Measurements from ENCODE around the gene ALKBH3.

DNA sequence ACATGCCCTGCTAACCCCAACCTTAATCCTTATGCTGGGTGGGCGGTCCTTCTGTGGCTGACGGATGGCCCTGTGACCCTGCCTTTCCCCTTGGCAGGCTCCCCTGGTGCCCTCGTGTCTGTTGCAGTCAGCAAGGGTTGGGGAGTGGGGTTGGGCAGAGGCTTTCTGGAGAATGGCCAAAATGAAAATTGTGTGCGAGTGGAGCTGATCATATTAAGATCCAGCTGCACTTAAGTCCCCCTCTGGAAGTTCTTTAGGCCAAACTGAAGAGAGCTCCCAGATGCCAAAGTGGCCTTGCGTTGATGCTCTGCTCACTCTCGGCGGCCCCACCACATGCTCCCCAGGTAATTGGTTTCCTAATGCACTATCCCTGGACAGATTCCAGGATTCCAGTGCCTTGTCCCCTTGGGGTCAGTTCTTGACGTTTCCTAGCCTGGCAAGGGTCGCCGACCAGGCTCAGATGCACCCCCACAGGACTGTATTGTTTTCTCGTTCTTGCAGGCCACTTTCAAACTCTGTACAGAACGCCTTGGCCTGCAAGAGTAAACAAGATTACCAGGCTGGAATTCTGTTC, 45.4 kb downstream of the ALKBH3 start:
- no peak for TF ChIP-seq CTCF (IDR thresholded peaks at IDR 0.05; ENCODE audit: insufficient read depth, low read length)
- TF ChIP-seq GABPA (IDR thresholded peaks at IDR 0.05; ENCODE audit: low read depth), result no peak
- no peak for TF ChIP-seq SPI1 (IDR thresholded peaks at IDR 0.05; ENCODE audit: borderline replicate concordance, low read depth)
